DOHH2 (cell line): ENCODE data around the gene CCSER2.

ENCODE experiments used
- CTCF ChIP-seq: fragments of 200-600 bp; sonication (generic); IDR thresholded peaks from one replicate; pipeline ENCODE4 v1.5.1; 2014; ENCODE audit warnings: antibody characterized with exemption, mild to moderate bottlenecking, low read depth, low read length; ENCODE audit not compliant: poor library complexity, severe bottlenecking
- EZH2phosphoT487 ChIP-seq: fragments of 200-600 bp; sonication (generic); IDR thresholded peaks from 2 replicates; pipeline ENCODE4 v1.6.1; 2017; ENCODE audit warnings: borderline replicate concordance, mild to moderate bottlenecking, antibody characterized with exemption, low read length, moderate library complexity, mixed read lengths

- peak; percentile 36 for TF ChIP-seq CTCF
- TF ChIP-seq EZH2phosphoT487, result no peak
Observed at GRCh38 chr10:84534168-84534567, 205.8 kb downstream of the CCSER2 start.
